GM12892 (cell line): ENCODE results near the gene FBXO36.

Experiments
- POLR2A ChIP-seq: IDR thresholded peaks from 2 replicates; pipeline ENCODE4 v1.6.1; 2011; ENCODE audit warnings: low read depth, low read length, control low read depth
- POLR2AphosphoS5 ChIP-seq: IDR thresholded peaks from 2 replicates; pipeline ENCODE4 v1.6.1; 2011; ENCODE audit warnings: low read depth, low read length, control low read depth

DNA sequence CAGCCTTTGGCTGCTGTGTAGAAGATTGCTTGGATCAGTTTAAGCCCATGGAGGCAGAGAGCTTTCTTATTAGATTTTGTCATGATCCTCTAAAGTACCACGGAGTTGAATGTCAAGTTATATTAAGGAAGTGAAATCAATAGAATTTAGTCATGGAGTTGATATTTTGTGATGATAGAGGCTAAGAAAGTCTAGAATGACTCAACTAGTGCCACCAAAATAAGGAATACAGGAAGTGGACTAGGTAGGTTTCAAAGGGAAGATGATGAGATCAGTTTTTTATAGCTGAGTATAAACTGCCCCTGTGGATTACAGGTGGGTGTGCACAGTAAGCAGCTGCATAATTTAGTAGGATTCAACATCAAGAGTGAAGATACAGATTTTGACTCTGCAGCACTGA is 25.2 kb downstream of the FBXO36 start:
- TF ChIP-seq POLR2AphosphoS5, result no peak
- TF ChIP-seq POLR2A, result no peak
